ENCODE data around the gene AQP12A.
"Not testable (repeated sequence)": the region's sequence is repeated elsewhere in the genome, so short reads cannot be mapped to it uniquely, and the experiment has no call there.

AQP12A gene, protein sequence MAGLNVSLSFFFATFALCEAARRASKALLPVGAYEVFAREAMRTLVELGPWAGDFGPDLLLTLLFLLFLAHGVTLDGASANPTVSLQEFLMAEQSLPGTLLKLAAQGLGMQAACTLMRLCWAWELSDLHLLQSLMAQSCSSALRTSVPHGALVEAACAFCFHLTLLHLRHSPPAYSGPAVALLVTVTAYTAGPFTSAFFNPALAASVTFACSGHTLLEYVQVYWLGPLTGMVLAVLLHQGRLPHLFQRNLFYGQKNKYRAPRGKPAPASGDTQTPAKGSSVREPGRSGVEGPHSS

GRCh38 chr2:240691631-240692420 is at the start of gene AQP12A:
AQP12A (plus strand) TSS chr2:240691866; CDS start chr2:240691914, 48 bp downstream.
- DNase-seq: not testable (repeated sequence)

DNA sequence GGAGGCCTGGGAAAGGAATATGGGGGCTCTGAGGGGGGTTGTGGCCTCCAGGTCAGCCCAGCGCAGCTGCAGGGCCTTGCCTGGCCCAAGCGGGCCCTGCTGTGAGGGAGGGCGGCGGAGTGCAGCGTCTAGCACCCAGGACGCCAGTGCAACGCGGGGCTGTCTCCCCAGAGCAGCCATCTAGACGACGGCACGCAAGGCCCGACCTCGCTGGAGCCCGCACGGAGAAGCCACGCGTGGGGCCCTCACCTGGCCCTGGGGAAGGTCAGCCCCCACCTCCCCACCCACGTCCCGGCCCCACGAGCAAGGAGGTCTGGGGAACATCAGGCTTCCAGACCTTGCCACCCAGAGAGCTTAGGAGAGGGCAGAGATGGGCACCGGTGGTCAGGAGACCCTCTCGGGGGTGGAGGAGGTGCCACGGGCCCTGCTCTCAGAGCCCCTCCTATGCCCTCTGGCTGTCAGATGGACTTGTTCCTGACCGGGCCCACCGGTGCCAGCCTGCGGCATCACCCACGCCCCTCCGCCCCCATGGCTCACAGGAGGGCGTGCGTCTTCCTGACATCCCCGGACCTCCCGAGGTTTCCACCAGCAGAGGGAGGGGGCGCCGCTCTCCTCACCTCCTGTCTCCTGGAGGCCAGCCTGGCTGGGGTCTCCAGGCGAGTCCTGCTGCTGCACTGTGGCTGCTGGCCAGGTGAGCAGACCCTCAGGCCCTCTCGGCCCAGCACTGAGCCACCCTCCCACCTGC is 49.4 kb upstream of the AQP12A start:
- DNase-seq: no peak

DNA sequence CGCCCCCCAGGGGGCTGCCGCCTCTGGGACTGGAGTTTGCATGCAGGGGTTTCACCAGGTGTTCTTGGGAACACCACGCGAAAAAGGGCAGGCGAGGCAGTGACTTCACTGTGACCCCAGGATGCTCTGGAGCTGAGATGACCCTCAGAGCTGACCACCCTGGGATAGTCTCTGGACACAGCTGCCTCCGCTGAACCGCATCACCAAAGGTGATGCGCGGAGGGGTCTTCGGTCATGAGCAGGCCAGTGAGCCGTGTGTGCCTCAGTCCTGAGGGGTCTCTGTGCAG is 48.9 kb upstream of the AQP12A start:
- no peak for DNase-seq

DNA sequence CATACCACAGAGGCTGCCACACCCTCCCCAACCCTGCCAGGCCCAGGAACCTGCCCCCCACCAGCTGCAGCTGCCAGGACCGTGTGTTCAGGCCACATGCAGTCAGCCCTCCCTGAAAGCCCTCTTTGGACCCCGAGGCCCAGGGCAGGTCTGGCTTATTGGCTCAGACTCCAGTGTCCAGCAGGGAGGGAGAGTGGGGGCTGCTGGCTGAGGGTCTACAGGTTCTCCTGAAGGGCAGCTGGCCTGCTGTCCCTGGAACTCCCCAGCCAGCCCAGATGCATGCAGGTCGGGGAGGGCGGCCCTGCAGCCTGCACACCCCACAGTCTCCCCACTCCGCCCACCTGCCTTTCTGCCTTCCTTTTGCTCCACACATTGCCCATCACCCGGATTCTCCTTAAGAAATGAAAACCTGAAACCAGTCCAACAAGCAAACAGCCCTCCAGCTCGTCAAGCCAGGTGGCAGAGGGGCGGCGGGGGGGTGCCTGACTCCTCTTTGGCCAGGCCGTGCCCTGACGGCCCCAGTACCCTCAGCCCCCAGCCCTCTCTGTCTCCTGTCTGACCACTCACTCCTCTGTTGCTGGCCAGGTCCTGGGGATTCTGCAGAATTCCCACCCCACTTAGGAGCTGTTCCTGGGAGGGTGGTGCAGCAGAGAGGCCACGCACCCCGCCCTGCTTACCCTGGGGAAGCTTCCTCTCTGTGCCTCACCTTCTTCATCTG is 48.4 kb upstream of the AQP12A start:
- DNase-seq: no peak

- DNase-seq: no peak
Measured at GRCh38 chr2:240643811-240644150, 47.9 kb upstream of the AQP12A start.

- DNase-seq: no peak
Measured at GRCh38 chr2:240644171-240644651, 47.5 kb upstream of the AQP12A start.

- no peak for DNase-seq
Measured at GRCh38 chr2:240644859-240645301, 46.8 kb upstream of the AQP12A start.

- no peak for DNase-seq
Measured at GRCh38 chr2:240645346-240645745, 46.3 kb upstream of the AQP12A start.

GRCh38 chr2:240645801-240646175 is 45.9 kb upstream of the AQP12A start:
- DNase-seq: no peak

DNA sequence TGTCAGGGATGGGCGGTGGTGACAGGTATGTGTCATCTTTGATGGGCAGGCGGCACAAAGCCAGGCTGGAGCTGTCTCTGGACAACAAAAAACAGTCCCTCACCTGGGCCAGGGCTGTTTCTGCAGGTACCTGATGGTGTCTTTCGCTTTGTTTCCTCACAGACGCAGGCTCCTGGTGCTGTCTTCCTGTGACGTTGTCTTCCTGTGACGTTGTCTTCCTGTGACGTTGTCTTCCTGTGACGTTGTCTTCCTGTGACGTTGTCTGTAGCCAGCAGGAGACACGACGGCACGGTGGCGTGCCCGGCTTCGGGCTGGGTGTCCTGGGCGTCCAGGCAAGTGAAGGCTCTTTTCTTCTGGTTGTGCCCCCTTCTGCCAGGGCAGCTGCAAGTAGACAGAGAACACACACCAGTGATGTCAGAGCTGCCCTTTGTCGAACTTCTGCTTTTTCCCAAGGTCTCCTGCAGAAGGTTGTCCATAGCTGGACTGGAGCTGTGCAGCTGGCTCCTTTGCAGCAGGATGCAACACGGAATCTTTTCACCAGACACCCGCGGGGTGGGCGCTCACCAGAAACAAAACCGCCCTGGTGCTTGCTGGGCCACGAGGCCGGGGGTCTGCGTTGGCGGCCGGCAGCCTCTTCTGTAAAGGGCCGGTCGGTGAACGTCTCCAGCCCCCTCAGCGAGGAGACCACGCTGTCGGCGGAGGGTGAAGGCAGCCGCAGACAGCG is 45.3 kb upstream of the AQP12A start:
- DNase-seq: no peak

DNA sequence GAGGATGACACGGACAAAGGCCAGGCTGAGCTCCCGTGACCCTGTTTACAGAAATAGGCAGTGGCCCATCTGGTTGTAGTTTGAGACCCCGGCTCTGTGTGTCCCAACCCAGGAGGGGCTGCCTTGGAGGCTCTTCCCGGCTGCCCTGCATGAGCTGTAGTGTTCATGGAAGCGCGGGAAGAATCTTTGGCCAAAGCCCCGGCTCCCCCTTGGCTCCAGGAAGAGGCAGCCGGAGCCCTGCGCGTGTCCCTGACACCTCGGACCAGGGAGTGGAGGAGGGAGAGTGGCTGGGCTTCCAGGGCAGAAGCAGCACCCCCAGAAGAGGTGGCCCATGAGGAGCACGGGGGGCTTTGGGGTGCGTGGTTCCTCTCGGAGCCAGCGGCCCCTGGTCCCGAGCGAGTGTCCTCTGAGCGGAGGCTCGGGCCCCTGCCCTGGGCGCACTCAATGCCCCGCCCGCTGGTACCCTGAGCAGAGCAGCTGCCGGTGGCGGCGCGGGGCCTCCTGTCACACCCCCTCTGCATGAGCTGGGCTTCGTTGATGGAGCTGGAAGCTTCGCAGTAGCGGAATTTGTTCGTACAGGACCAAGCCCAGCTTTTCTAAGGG is 44.7 kb upstream of the AQP12A start:
- no peak for DNase-seq

DNA sequence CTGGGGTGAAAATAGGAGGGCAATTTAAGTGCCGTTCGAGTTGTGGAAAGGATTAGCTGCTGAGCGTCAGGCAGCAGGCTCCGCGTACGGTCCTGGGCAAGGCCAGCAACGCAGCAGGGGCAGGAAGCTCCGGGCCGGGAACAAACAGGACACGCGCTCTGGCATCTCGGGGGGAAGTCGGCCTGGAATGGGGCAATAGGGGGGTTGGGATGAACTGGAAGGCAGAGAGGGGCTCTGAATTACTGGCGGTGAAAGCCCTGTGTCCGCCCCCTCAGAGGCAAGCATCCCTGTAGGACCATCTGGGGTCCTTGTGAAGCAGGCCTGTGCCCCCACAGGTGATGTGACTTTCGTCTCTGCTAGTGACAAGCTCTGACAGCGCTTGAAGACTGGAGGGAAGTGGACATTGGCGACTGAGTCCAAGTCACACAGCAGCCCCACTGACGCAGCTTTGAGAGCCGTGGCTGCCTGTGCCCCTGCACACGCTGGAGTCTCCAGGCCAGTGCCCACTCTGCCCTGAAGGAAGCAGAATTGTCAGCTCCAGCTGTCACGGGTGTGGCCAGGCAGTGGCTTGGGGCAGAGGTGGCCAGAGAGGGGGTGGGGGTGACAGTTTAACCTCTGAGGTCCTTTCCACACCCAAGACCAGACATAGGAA is 44.0 kb upstream of the AQP12A start:
- no peak for DNase-seq

GRCh38 chr2:240648155-240648649 is 43.5 kb upstream of the AQP12A start:
- no peak for DNase-seq

DNA sequence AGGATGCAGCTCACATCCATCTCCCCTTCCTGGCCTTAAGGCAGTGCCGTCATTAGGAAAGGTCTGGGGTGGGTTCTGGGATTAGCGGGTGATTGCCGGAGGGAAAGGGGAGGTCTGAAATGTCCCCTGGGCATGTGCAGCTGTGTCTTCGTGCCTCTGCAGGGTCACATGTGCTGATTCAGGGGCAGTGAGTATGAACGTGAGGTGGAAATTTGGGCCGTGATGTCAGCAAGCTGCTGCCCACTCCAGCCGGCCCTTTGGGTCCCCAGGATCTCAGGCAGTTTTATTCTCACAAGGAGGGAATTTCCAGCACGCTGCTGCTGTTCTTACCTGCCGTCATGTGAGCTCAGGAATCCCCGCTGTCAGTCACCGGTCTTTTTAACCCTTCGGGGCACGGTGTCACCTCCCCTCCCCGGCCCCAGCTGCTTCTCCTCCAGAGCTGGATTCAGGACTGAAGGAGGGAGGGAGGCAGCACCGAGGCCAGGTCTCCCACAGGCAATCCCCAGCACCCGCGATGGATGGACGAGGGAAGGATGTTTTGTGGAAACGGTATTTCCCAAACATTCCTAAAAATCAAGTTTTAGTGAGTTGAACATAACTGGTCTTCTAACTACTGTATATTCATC is 42.9 kb upstream of the AQP12A start:
- DNase-seq: no peak

DNA sequence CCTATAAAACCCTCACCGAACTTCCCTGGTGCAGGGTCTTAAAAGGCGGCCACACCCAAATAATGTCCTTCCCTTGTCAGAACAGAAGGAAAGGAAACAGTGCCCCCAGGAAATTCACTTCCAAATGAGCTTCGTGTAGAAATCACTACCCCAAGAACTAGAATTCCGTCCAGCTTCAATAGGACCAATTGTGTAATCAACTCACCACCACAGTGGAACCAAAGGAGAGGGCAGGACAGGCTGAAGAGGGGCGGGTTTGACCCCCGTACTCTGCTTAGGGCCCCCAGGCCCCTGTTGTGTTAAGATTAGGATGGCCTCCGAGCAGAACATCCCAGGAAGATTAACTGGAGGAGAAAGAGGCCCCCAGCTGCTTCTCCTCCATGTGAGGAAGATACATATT is 42.3 kb upstream of the AQP12A start:
- no peak for DNase-seq

DNA sequence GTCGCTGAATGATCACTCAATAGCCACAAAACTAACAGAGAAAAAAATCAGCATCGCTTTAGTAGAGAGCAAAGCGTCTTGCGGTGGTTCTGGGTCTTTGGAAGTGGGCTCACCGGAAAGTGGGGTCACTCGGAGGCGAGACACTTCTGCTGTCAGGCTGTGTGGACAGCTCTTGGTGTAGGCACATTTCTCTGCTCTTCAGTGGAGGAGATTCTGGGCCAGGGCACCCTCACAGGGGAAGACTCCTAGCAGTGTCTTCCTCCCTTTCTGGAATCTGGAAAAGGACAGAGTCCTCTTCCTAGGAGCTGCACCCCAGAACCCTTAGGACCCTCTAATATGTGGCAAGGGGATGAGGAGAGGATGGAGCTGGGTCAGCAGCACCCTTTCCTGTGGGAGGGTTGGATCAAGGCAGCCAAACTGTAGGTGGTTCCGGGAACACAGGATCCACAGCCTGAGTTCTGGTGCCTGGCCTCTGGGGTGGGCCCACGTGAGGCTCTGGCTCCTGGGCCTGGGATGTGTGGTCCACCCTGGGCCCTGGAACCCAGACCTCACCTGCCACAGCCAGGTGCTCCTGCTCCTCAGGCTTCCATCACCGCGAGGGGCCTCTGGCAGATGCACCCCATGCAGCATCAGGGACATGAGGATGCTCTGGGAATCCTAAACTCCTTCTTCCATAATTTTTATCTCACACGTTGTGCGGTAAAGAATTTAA is 41.3 kb upstream of the AQP12A start:
- no peak for DNase-seq

GRCh38 chr2:240651185-240651584 is 40.5 kb upstream of the AQP12A start:
- no peak for DNase-seq

- DNase-seq: no peak
Measured at GRCh38 chr2:240655931-240656886, 35.5 kb upstream of the AQP12A start.

DNA sequence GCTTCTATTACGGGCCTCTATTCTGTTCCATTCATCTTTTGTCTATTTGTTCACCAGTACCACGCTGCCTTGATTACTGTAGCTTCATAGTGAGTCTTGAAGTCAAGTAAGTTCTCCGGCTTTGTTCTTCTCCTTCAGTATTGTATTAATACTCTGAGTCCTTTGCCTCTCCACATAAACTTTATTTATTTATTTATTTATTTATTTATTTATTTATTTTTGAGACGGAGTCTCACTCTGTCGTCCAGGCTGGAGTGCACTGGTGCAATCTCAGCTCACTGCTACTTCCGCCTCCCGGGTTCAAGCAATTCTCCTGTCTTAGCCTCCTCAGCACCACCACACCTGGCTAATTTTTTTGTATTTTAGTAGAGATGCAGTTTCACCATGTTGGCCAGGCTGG is 31.8 kb upstream of the AQP12A start:
- DNase-seq: not testable (repeated sequence)
